GM12878 (cell line): ENCODE results near the gene ATXN1L. TPM values are rescaled to one million over a fixed set of nuclear protein-coding genes. Genes with fewer than 3 reads are reported as not detected.
A peak's percentile ranks its signal among the peaks of the same experiment; 100 is the strongest.

Experiments
- ATAC-seq: fragments of 200-7000 bp; cut with Tn5 transposase; 3 replicates; pipeline ENCODE4 v1.9.1; 2020; ENCODE audit warnings: mild to moderate bottlenecking, moderate library complexity
- BruUV-seq: library from RNA; stranded (reverse); fragments of 400-500 nt; replicated peaks from 2 replicates; lab custom pipeline; 2021; lab: Mats Ljungman, UMichigan
- CTCF ChIA-PET: fragments of 300-600 bp; sonication (Branson Sonifier 250); formaldehyde crosslinking; extraction: SDS; loops from one replicate; lab custom pipeline; 2021; ENCODE audit warnings: inconsistent platforms; lab: Yijun Ruan, JAX
- POLR2A ChIA-PET: fragments of 350-600 bp; formaldehyde crosslinking; extraction: SDS; loops from one replicate; lab custom pipeline; 2021; ENCODE audit warnings: inconsistent platforms; lab: Charles Lee
- RAD21 ChIA-PET: fragments of 300-600 bp; sonication (Branson Sonifier 250); formaldehyde crosslinking; loops from one replicate; lab custom pipeline; 2023; ENCODE audit warnings: antibody characterized with exemption; ENCODE audit not compliant: unreplicated experiment; lab: Charles Lee
- SMC1A ChIA-PET: fragments of 300-600 bp; sonication (Branson Sonifier 250); formaldehyde crosslinking; loops from one replicate; lab custom pipeline; 2023; ENCODE audit not compliant: unreplicated experiment, uncharacterized antibody; lab: Charles Lee
- DNase-seq: peaks from one replicate; pipeline ENCODE4 v3.0.0-alpha.2; 2011; ENCODE audit warnings: low read depth, low spot score
- FAIRE-seq: peaks from 3 replicates; lab custom pipeline; 2011; peaks lifted over from hg19 to GRCh38; lab: Jason Lieb, UNC
- H2AFZ ChIP-seq: 2 replicates; pipeline ENCODE4 v1.6.0; 2011; ENCODE audit warnings: low read depth, low read length, control low read depth; ENCODE audit not compliant: control insufficient read depth
- H3K27ac ChIP-seq: 2 replicates; pipeline ENCODE4 v1.5.1; 2011; ENCODE audit warnings: control low read depth; ENCODE audit not compliant: control insufficient read depth, insufficient read depth
- H3K27me3 ChIP-seq, 2 experiments: replicated peaks in 1 of 2; 2 replicates each; pipeline versions ENCODE4 v1.6.0 to v1.6.1; 2011; ENCODE audit warnings: low read length in 1 of 2; ENCODE audit not compliant: control insufficient read depth in 2 of 2, insufficient read depth in 2 of 2
- H3K36me3 ChIP-seq, 2 experiments: 2 replicates each; pipeline ENCODE4 v1.5.1; 2011; ENCODE audit warnings: low read length in 1 of 2; ENCODE audit not compliant: control insufficient read depth in 2 of 2, insufficient read depth in 2 of 2
- H3K4me1 ChIP-seq: 2 replicates; pipeline ENCODE4 v1.6.1; 2011; ENCODE audit warnings: mild to moderate bottlenecking, low read length, moderate library complexity, mixed read lengths; ENCODE audit not compliant: control insufficient read depth, insufficient read depth
- H3K4me2 ChIP-seq: 2 replicates; pipeline ENCODE4 v1.6.0; 2011; ENCODE audit warnings: control low read depth; ENCODE audit not compliant: control insufficient read depth, insufficient read depth
- H3K4me3 ChIP-seq: fragments of 200-600 bp; sonication (generic); 2 replicates; pipeline ENCODE4 v1.5.1; 2016
- H3K79me2 ChIP-seq: 2 replicates; pipeline ENCODE4 v1.6.0; 2011; ENCODE audit warnings: low read length; ENCODE audit not compliant: control insufficient read depth, insufficient read depth
- H3K9ac ChIP-seq: 2 replicates; pipeline ENCODE4 v1.8.0; 2011; ENCODE audit warnings: low read length, control low read depth, mixed read lengths; ENCODE audit not compliant: control insufficient read depth, insufficient read depth
- H3K9me3 ChIP-seq: replicated peaks from 3 replicates; pipeline ENCODE4 v1.5.1; 2011; ENCODE audit warnings: mild to moderate bottlenecking, low read length; ENCODE audit not compliant: control insufficient read depth, insufficient read depth
- H4K20me1 ChIP-seq: 2 replicates; pipeline ENCODE4 v1.6.0; 2011; ENCODE audit not compliant: control insufficient read depth, insufficient read depth
- ATF7 ChIP-seq: fragments of 450-650 bp; IDR thresholded peaks from 2 replicates; pipeline ENCODE4 v1.6.1; 2016; ENCODE audit warnings: low read depth, mild to moderate bottlenecking
- CUX1 ChIP-seq: IDR thresholded peaks from 2 replicates; pipeline ENCODE4 v1.6.1; 2012; ENCODE audit warnings: improper control_type of control experiment, low read depth, low read length; ENCODE audit not compliant: insufficient replicate concordance
- DPF2 ChIP-seq: fragments of 450-650 bp; IDR thresholded peaks from 2 replicates; pipeline ENCODE4 v1.6.1; 2017; ENCODE audit warnings: mild to moderate bottlenecking
- EED ChIP-seq: sonication (generic); IDR thresholded peaks from 2 replicates; pipeline ENCODE4 v1.6.1; 2016; ENCODE audit warnings: antibody characterized with exemption, low read depth
- FOS ChIP-seq: IDR thresholded peaks from 3 replicates; pipeline ENCODE4 v1.6.1; 2011; ENCODE audit warnings: borderline replicate concordance; ENCODE audit not compliant: insufficient read length; ENCODE audit errors: extremely low read depth
- IRF4 ChIP-seq: IDR thresholded peaks from 2 replicates; pipeline ENCODE4 v1.6.1; 2011; ENCODE audit warnings: low read depth, low read length
- MYC ChIP-seq: IDR thresholded peaks from 2 replicates; pipeline ENCODE4 v1.6.1; 2011; ENCODE audit warnings: mild to moderate bottlenecking, low read length, moderate library complexity, inconsistent platforms; ENCODE audit not compliant: insufficient read depth, insufficient replicate concordance, insufficient read length, severe bottlenecking
- NFIC ChIP-seq: IDR thresholded peaks from 2 replicates; pipeline ENCODE4 v1.6.1; 2012; ENCODE audit warnings: low read depth, mild to moderate bottlenecking, inconsistent platforms, low read length, moderate library complexity
- RUNX3 ChIP-seq: IDR thresholded peaks from 2 replicates; pipeline ENCODE4 v1.6.1; 2012; ENCODE audit warnings: low read length, inconsistent platforms
- SMAD1 ChIP-seq: fragments of 450-650 bp; IDR thresholded peaks from 2 replicates; pipeline ENCODE4 v1.6.1; 2018; ENCODE audit warnings: mild to moderate bottlenecking, low read depth; ENCODE audit not compliant: partially characterized antibody
- ZBED1 ChIP-seq: IDR thresholded peaks from 2 replicates; pipeline ENCODE4 v1.6.1; 2016; ENCODE audit warnings: borderline replicate concordance
- ZNF207 ChIP-seq: fragments of 450-650 bp; IDR thresholded peaks from 2 replicates; pipeline ENCODE4 v1.6.1; 2014; ENCODE audit warnings: antibody characterized with exemption, mild to moderate bottlenecking, borderline replicate concordance
- WGBS: methylation state at CpG from one replicate; pipeline ENCODE4 v1.1.6; 2016; ENCODE audit warnings: low lambda C conversion rate; ENCODE audit not compliant: insufficient replicate concordance, insufficient coverage; ENCODE audit errors: missing lambda C conversion rate; 5-methylcytosine and 5-hydroxymethylcytosine counted together
- in situ Hi-C: fragments of 300-500 bp; cut with MboI; formaldehyde crosslinking; loops from 9 replicates; pipeline ENCODE4 v1.14.3; 2018; ENCODE audit warnings: mixed read lengths
- intact Hi-C: fragments of 100-400 bp; cut with micrococcal nuclease; formaldehyde crosslinking; loops from one replicate; pipeline ENCODE4 v1.14.2; 2022; ENCODE audit not compliant: unreplicated experiment
- polyA plus RNA-seq, 11 experiments: library from polyadenylated mRNA; depleted of rRNA in 4 of 11; unstranded in 6 of 11; stranded (reverse) in 5 of 11; fragments of >200 nt; fragmentation: Nextera tagmentation in 4 of 11; fragmentation: Illumina TruSeq in 1 of 11; extraction: Ambion mirVana in 4 of 11; extraction: Trizol in 1 of 11; gene quantifications; 1 replicate in 1 of 11; 2 replicates in 10 of 11; pipeline versions ENCODE4 v1.2.1 to v1.2.3, GENCODE V29; 2011 to 2016; ENCODE audit warnings: inconsistent platforms in 2 of 11, missing spikeins in 2 of 11, low read depth in 1 of 11
- total RNA-seq, 4 experiments: library from RNA; depleted of rRNA in 3 of 4; stranded (reverse); fragments of >200 nt in 3 of 4; fragmentation: Illumina TruSeq in 1 of 4; extraction: Trizol in 1 of 4; gene quantifications; 2 replicates each; pipeline versions ENCODE4 v1.2.1 to v1.2.3, GENCODE V29; 2013 to 2021
- TF ChIP-seq, protein P1 (sequence below): fragments of 450-650 bp; formaldehyde crosslinking; IDR thresholded peaks from 2 replicates; pipeline ENCODE4 v1.5.0; 2022; ENCODE audit warnings: mild to moderate bottlenecking, missing genetic modification characterization

ATXN1L gene
- total and polyA plus RNA-seq, 10 of the 15 experiments (the other 5 are each of a cell fraction or from before 2014, with no cell fraction given), result 1.8 to 14.6 (median 9.2) TPM

GRCh38 chr16:71880176-71880575, 34.4 kb downstream of the ATXN1L start (continued):
- TF ChIP-seq ZBED1 (no peak), DPF2 (no peak)

GRCh38 chr16:71882505-71883167, 36.9 kb downstream of the ATXN1L start:
- RAD21 ChIA-PET, result interaction anchor here (0.8 to 4.7 kb wide), 24 partner anchors 9 to 317 kb away, joined by 3 to 53 read pairs (median 6); partner anchors contain the start of genes AP1G1, ATXN1L, IST1 and TXNL4B
- H3K36me3 ChIP-seq, result no peaks in the 10 kb centered on the region
- H3K27me3 ChIP-seq, result no peaks in the 10 kb centered on the region
- peak overlapping the region; percentile 92 for H3K4me3 ChIP-seq
- H3K4me1 ChIP-seq, result peaks cover 12% of the 10 kb centered on the region
- intact Hi-C loops, result loop anchor here (1.0 to 10.0 kb wide), 6 partner anchors 38 to 318 kb away; partner anchors contain the start of genes AP1G1 and ATXN1L
- H3K4me2 ChIP-seq, result peak overlapping the region; percentile 93
- no peaks in the 10 kb centered on the region for H3K9me3 ChIP-seq
- POLR2A ChIA-PET, result interaction anchor here (0.6 to 4.7 kb wide), 13 partner anchors 11 to 160 kb away, joined by 3 to 34 read pairs (median 5); partner anchors contain the start of genes AP1G1, ATXN1L and IST1
- H3K79me2 ChIP-seq, result no peaks in the 10 kb centered on the region
- TSS peak; percentile 67 for BruUV-seq
- CTCF ChIA-PET, result interaction anchor here (0.6 to 5.2 kb wide), 49 partner anchors 9 to 317 kb away, joined by 3 to 39 read pairs (median 5); partner anchors contain the start of genes AP1G1 and IST1
- peak overlapping the region; percentile 73 for H3K9ac ChIP-seq
- FAIRE-seq (peak; percentile 90), ATAC-seq (peak; percentile 76), DNase-seq (peak; percentile 87)
- H3K27ac ChIP-seq, result peak overlapping the region; percentile 55
- SMC1A ChIA-PET, result interaction anchor here (0.7 to 4.3 kb wide), 36 partner anchors 9 to 318 kb away, joined by 3 to 30 read pairs (median 5); partner anchors contain the start of genes AP1G1, ATXN1L and IST1
- 0% methylated on average over 9 of the region's 9 CpGs for WGBS
- no peaks in the 10 kb centered on the region for H4K20me1 ChIP-seq
- in situ Hi-C loops, result no loop called here
- peak overlapping the region; percentile 52 for H2AFZ ChIP-seq
- peak; percentile 40; the same call in 1 of the 2 replicates for TF ChIP-seq ATF7
- peak; percentile 60; the same call in 1 of the 2 replicates for TF ChIP-seq NFIC
- peak; percentile 50; the same call in 1 of the 2 replicates for TF ChIP-seq IRF4
- TF ChIP-seq, protein P1, sequence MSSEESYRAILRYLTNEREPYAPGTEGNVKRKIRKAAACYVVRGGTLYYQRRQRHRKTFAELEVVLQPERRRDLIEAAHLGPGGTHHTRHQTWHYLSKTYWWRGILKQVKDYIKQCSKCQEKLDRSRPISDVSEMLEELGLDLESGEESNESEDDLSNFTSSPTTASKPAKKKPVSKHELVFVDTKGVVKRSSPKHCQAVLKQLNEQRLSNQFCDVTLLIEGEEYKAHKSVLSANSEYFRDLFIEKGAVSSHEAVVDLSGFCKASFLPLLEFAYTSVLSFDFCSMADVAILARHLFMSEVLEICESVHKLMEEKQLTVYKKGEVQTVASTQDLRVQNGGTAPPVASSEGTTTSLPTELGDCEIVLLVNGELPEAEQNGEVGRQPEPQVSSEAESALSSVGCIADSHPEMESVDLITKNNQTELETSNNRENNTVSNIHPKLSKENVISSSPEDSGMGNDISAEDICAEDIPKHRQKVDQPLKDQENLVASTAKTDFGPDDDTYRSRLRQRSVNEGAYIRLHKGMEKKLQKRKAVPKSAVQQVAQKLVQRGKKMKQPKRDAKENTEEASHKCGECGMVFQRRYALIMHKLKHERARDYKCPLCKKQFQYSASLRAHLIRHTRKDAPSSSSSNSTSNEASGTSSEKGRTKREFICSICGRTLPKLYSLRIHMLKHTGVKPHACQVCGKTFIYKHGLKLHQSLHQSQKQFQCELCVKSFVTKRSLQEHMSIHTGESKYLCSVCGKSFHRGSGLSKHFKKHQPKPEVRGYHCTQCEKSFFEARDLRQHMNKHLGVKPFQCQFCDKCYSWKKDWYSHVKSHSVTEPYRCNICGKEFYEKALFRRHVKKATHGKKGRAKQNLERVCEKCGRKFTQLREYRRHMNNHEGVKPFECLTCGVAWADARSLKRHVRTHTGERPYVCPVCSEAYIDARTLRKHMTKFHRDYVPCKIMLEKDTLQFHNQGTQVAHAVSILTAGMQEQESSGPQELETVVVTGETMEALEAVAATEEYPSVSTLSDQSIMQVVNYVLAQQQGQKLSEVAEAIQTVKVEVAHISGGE (CRISPR knock-in tag), result no peak
- no peak for TF ChIP-seq EED
- TF ChIP-seq FOS, result no peak
- no peak for TF ChIP-seq SMAD1
- TF ChIP-seq RUNX3, result peak; percentile 74
- no peak for TF ChIP-seq CUX1
- TF ChIP-seq MYC, result no peak
- TF ChIP-seq ZNF207, result no peak
